Measurements from ENCODE around the gene FERMT3.

The FERMT3 gene

DNA sequence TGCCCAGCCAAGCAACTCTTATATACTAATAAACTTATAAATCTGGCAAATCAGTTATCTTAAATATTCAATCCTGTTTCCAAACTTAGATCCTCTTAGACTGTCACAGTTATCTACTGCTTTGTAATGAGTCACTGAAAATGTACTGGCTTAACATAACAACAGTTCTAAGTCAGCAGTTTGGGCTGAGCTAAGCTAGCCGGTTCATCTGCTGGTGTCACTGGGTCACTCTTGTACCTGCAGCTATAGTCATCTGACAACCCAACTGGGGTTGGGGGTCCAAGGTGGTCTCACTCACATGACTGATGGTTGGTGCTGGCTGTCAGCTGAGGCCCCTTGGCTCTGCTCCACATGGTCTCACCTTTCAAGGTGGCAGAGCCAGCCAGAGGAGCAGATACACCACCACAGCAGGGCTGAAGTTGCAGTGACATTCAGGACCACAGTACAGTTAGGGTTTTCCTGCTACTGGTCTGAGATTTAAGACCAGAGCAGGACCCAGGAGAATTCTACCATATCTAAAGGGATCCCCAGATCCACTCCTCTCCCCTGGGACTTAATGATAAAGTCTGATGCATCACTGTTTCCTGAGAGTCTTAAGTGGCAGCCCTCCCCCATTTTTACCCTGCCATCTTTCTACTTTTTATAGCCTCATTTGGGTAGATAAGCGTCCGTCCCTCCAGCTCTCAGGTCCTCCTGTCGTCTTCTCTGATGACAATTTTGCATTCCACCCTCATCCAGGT is 32.7 kb upstream of the FERMT3 start:
- Histone ChIP-seq H3K4me1 (ENCODE audit: control insufficient read depth in 1 of 2, insufficient read depth in 2 of 2, low read length in 2 of 2) (no peaks in the 10 kb centered on the region), H3K9me3 (ENCODE audit: control insufficient read depth in 1 of 2, low read length in 2 of 2) (peaks cover 0 to 3% of the 10 kb centered on the region in 2 donors), H3K27me3 (ENCODE audit: control insufficient read depth in 1 of 2, insufficient read depth in 2 of 2, low read length in 2 of 2) (no peaks in the 10 kb centered on the region), H3K27ac (ENCODE audit: low read depth, low read length) (no peak overlapping the region), H3K9ac (ENCODE audit: low read depth in 1 of 2, low read length in 2 of 2) (no peak overlapping the region), H3K36me3 (ENCODE audit: control insufficient read depth in 1 of 2, insufficient read depth in 2 of 2, low read length in 2 of 2) (no peaks in the 10 kb centered on the region), H3K4me3 (ENCODE audit: low read depth in 1 of 2, low read length in 2 of 2) (no peak overlapping the region)

DNA sequence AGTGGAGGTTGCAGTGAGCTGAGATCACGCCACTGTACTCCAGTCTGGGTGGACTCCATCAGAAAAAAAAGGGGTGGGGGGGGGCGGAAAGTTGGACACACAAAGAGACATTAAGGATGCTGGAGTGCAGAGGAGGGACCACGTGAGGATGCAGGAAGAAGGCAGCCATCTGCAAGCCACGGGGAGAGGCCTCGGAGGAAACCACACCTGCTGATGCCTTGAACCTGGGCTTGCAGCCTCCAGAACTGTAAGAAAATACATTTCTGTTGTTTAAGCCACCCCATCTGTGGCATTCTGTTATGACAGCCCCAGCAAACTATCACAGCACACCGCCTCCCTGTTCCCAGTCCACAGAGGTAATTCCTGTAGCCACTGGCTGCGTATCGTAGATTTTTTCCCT is 29.8 kb upstream of the FERMT3 start:
- Histone ChIP-seq H3K27ac (ENCODE audit: low read depth, low read length) (no peak overlapping the region), H3K36me3 (ENCODE audit: control insufficient read depth in 1 of 2, insufficient read depth in 2 of 2, low read length in 2 of 2) (no peaks in the 10 kb centered on the region), H3K27me3 (ENCODE audit: control insufficient read depth in 1 of 2, insufficient read depth in 2 of 2, low read length in 2 of 2) (no peaks in the 10 kb centered on the region), H3K4me1 (ENCODE audit: control insufficient read depth in 1 of 2, insufficient read depth in 2 of 2, low read length in 2 of 2) (peaks cover 11 to 14% of the 10 kb centered on the region in 2 donors), H3K9me3 (ENCODE audit: control insufficient read depth in 1 of 2, low read length in 2 of 2) (peaks cover 0 to 3% of the 10 kb centered on the region in 2 donors), H3K4me3 (ENCODE audit: low read depth in 1 of 2, low read length in 2 of 2) (no peak overlapping the region), H3K9ac (ENCODE audit: low read depth in 1 of 2, low read length in 2 of 2) (no peak overlapping the region)

GRCh38 chr11:64178203-64178602 is 28.3 kb upstream of the FERMT3 start:
- H3K27ac ChIP-seq (ENCODE audit: low read depth, low read length) = no peak overlapping the region
- H3K4me3 ChIP-seq (ENCODE audit: low read depth in 1 of 2, low read length in 2 of 2) = no peak overlapping the region
- no peak overlapping the region for H3K9ac ChIP-seq (ENCODE audit: low read depth in 1 of 2, low read length in 2 of 2)
- H3K27me3 ChIP-seq (ENCODE audit: control insufficient read depth in 1 of 2, insufficient read depth in 2 of 2, low read length in 2 of 2) = no peaks in the 10 kb centered on the region
- H3K9me3 ChIP-seq (ENCODE audit: control insufficient read depth in 1 of 2, low read length in 2 of 2) = peaks cover 0 to 3% of the 10 kb centered on the region in 2 donors
- peaks cover 14 to 18% of the 10 kb centered on the region in 2 donors for H3K4me1 ChIP-seq (ENCODE audit: control insufficient read depth in 1 of 2, insufficient read depth in 2 of 2, low read length in 2 of 2)
- H3K36me3 ChIP-seq (ENCODE audit: control insufficient read depth in 1 of 2, insufficient read depth in 2 of 2, low read length in 2 of 2) = no peaks in the 10 kb centered on the region

DNA sequence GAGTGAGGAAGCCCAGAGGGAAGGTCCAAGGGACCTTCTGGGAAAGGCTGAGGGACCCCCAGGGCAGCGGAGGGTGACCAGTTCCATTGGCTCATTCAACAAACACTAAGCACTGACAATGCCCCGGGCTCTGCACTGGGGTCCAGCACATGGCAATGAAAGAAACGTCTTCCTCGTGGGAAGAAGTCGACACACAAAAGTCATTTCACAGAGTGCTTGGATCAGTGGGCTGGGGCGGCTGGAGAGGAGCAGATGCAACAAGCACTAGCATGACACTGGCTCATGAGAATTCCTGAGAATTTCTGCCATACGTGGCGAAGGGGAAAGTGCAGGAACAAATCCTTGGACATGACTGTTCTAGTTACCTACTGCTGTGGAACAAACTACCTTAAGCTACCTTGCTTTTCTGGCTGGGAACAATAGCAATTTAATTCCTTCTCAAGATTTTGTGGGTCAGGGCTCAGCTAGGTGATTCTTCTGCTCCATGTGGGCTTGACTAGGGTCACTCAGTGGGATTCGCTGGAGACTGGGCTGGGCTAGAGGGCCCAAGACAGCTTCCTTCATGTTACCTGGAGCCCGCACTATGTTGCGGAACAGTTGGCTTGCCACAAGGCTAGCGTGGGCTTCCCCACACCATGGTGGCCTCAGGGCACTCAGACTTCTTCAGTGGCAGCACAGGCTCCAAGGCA is 27.4 kb upstream of the FERMT3 start:
- H3K9me3 ChIP-seq (ENCODE audit: control insufficient read depth in 1 of 2, low read length in 2 of 2) = no peaks in the 10 kb centered on the region
- H3K27ac ChIP-seq (ENCODE audit: low read depth, low read length) = no peak overlapping the region
- peaks cover 20 to 26% of the 10 kb centered on the region in 2 donors for H3K4me1 ChIP-seq (ENCODE audit: control insufficient read depth in 1 of 2, insufficient read depth in 2 of 2, low read length in 2 of 2)
- no peaks in the 10 kb centered on the region for H3K36me3 ChIP-seq (ENCODE audit: control insufficient read depth in 1 of 2, insufficient read depth in 2 of 2, low read length in 2 of 2)
- no peaks in the 10 kb centered on the region for H3K27me3 ChIP-seq (ENCODE audit: control insufficient read depth in 1 of 2, insufficient read depth in 2 of 2, low read length in 2 of 2)
- no peak overlapping the region for H3K9ac ChIP-seq (ENCODE audit: low read depth in 1 of 2, low read length in 2 of 2)
- H3K4me3 ChIP-seq (ENCODE audit: low read depth in 1 of 2, low read length in 2 of 2) = no peak overlapping the region

GRCh38 chr11:64180891-64181290 is 25.6 kb upstream of the FERMT3 start:
- Histone ChIP-seq H3K27ac (ENCODE audit: low read depth, low read length) (no peak overlapping the region), H3K9me3 (ENCODE audit: control insufficient read depth in 1 of 2, low read length in 2 of 2) (no peaks in the 10 kb centered on the region), H3K4me1 (ENCODE audit: control insufficient read depth in 1 of 2, insufficient read depth in 2 of 2, low read length in 2 of 2) (peaks cover 26 to 37% of the 10 kb centered on the region in 2 donors), H3K36me3 (ENCODE audit: control insufficient read depth in 1 of 2, insufficient read depth in 2 of 2, low read length in 2 of 2) (no peaks in the 10 kb centered on the region), H3K9ac (ENCODE audit: low read depth in 1 of 2, low read length in 2 of 2) (no peak overlapping the region), H3K27me3 (ENCODE audit: control insufficient read depth in 1 of 2, insufficient read depth in 2 of 2, low read length in 2 of 2) (no peaks in the 10 kb centered on the region), H3K4me3 (ENCODE audit: low read depth in 1 of 2, low read length in 2 of 2) (no peak overlapping the region)

DNA sequence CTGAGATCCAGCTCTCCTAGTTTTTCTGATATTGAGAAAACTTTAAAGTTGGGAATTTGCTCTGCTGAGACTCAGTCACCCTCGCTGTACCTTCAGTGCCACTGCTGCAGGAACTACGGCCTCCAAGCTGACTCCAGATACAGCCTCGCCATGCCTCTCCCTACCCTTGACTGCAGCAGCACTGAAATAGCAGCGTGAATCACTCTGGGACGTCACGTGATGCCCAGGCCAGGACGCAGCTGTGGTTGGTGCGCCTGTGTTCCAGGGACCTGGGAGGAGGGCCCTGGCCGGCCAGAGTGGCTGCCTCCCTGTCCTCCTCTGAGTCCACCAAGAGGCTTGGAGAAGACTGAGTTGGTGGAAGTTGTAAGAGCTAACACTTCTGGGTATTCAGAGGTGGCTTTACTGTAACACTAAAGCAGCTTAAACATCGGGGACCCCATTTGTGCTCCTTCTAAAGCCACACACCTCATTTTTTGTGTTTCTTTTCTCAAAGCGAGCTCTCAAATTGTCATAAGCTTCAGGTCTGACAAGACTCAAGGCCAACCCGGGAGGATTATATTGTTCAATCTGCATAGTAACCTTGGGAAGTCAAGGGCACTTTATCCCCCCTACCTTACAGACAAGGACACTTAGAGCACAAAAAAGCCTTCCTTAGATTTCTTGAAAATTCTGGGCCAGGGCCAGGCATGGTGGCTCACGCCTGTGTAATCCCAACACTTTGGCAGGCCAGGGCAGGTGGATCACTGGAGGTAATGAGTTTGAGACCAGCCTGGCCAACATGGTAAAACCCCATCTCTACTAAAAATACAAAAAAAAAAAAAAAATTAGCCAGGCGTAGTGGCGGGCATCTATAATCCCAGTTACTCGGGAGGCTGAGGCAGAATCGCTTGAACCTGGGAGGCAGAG is 24.8 kb upstream of the FERMT3 start:
- Histone ChIP-seq H3K36me3 (ENCODE audit: control insufficient read depth in 1 of 2, insufficient read depth in 2 of 2, low read length in 2 of 2) (no peaks in the 10 kb centered on the region), H3K4me3 (ENCODE audit: low read depth in 1 of 2, low read length in 2 of 2) (peak overlapping the region in 1 of 2 donors; percentile 38), H3K9me3 (ENCODE audit: control insufficient read depth in 1 of 2, low read length in 2 of 2) (no peaks in the 10 kb centered on the region), H3K27me3 (ENCODE audit: control insufficient read depth in 1 of 2, insufficient read depth in 2 of 2, low read length in 2 of 2) (no peaks in the 10 kb centered on the region), H3K9ac (ENCODE audit: low read depth in 1 of 2, low read length in 2 of 2) (peak overlapping the region in 1 of 2 donors; percentile 23), H3K27ac (ENCODE audit: low read depth, low read length) (peak overlapping the region; percentile 35), H3K4me1 (ENCODE audit: control insufficient read depth in 1 of 2, insufficient read depth in 2 of 2, low read length in 2 of 2) (peaks cover 26 to 37% of the 10 kb centered on the region in 2 donors)

- Histone ChIP-seq H3K27ac (ENCODE audit: low read depth, low read length) (no peak overlapping the region), H3K4me3 (ENCODE audit: low read depth in 1 of 2, low read length in 2 of 2) (no peak overlapping the region), H3K27me3 (ENCODE audit: control insufficient read depth in 1 of 2, insufficient read depth in 2 of 2, low read length in 2 of 2) (no peaks in the 10 kb centered on the region), H3K36me3 (ENCODE audit: control insufficient read depth in 1 of 2, insufficient read depth in 2 of 2, low read length in 2 of 2) (peaks cover 0 to 5% of the 10 kb centered on the region in 2 donors), H3K4me1 (ENCODE audit: control insufficient read depth in 1 of 2, insufficient read depth in 2 of 2, low read length in 2 of 2) (peaks cover 26 to 42% of the 10 kb centered on the region in 2 donors), H3K9me3 (ENCODE audit: control insufficient read depth in 1 of 2, low read length in 2 of 2) (no peaks in the 10 kb centered on the region), H3K9ac (ENCODE audit: low read depth in 1 of 2, low read length in 2 of 2) (no peak overlapping the region)
Observed at GRCh38 chr11:64183890-64184289, 22.6 kb upstream of the FERMT3 start.

- Histone ChIP-seq H3K27ac (ENCODE audit: low read depth, low read length) (peak overlapping the region; percentile 94), H3K9me3 (ENCODE audit: control insufficient read depth in 1 of 2, low read length in 2 of 2) (no peaks in the 10 kb centered on the region), H3K4me1 (ENCODE audit: control insufficient read depth in 1 of 2, insufficient read depth in 2 of 2, low read length in 2 of 2) (peaks cover 30 to 48% of the 10 kb centered on the region in 2 donors)
Observed at GRCh38 chr11:64185175-64185692, 21.3 kb upstream of the FERMT3 start.

DNA sequence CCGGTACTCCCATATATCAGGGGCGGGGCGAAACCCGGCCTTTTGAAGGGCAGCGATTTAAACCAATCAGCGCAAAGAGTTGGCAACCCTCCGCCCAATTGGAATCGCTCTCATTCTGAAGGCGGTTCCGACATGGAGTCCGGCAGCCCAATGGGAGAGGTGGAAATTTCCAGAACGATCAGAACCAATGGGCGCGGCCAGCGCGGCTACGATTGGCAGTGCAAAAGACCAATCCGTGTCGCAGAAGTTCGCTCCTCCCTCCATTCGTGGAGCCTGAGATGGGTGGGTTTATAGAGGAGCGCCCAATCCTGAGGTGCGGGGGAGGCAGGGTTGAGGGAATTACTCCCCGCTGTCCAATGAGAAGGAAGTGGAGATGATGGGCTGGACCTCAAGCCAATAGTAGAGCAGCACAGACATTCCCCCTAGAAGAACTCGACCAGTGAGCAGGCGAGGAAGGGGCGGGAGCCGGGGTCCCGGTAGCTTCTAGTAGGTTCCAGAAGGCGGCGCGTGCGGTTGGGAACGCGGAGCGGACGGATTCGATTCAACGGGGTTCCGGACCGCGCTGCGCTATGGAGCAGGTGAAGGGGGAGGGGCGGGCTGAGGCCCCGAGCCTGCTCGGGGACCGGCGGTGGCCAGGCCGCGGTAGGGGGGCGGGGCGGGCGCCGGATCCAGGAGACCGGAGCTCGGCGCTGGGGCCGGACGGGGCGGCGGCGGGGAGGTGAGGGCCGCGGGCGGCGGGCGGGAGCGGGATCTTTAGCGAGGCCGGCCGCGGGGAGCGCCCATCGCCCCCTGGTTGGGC is 20.6 kb upstream of the FERMT3 start, which contains the start of gene STIP1:
Gene STIP1 (plus strand): TSS at position 479 of the 799 bp plus-strand sequence. CDS start 91 bp downstream, at position 570.
- no peaks in the 10 kb centered on the region for H3K27me3 ChIP-seq (ENCODE audit: control insufficient read depth in 1 of 2, insufficient read depth in 2 of 2, low read length in 2 of 2)
- peaks cover 24 to 43% of the 10 kb centered on the region in 2 donors for H3K4me1 ChIP-seq (ENCODE audit: control insufficient read depth in 1 of 2, insufficient read depth in 2 of 2, low read length in 2 of 2)
- H3K27ac ChIP-seq (ENCODE audit: low read depth, low read length) = peak within 1 kb of the TSS; percentile 94
- peak within 1 kb of the TSS; percentile 91 to 98 for H3K9ac ChIP-seq (ENCODE audit: low read depth in 1 of 2, low read length in 2 of 2)
- no peaks in the 10 kb centered on the region for H3K9me3 ChIP-seq (ENCODE audit: control insufficient read depth in 1 of 2, low read length in 2 of 2)
- peak within 1 kb of the TSS; percentile 84 to 87 for H3K4me3 ChIP-seq (ENCODE audit: low read depth in 1 of 2, low read length in 2 of 2)
- peaks cover 0 to 10% of the 10 kb centered on the region in 2 donors for H3K36me3 ChIP-seq (ENCODE audit: control insufficient read depth in 1 of 2, insufficient read depth in 2 of 2, low read length in 2 of 2)

More at GRCh38 chr11:64185175-64185692, 21.3 kb upstream of the FERMT3 start:
- no peaks in the 10 kb centered on the region for H3K27me3 ChIP-seq (ENCODE audit: control insufficient read depth in 1 of 2, insufficient read depth in 2 of 2, low read length in 2 of 2)
- H3K36me3 ChIP-seq (ENCODE audit: control insufficient read depth in 1 of 2, insufficient read depth in 2 of 2, low read length in 2 of 2) = peaks cover 0 to 5% of the 10 kb centered on the region in 2 donors
- peak overlapping the region; percentile 91 to 98 for H3K9ac ChIP-seq (ENCODE audit: low read depth in 1 of 2, low read length in 2 of 2)
- H3K4me3 ChIP-seq (ENCODE audit: low read depth in 1 of 2, low read length in 2 of 2) = peak overlapping the region; percentile 84 to 87
